ENCODE results near the gene CALHM4.
"Not testable (repeated sequence)": the region's sequence is repeated elsewhere in the genome, so short reads cannot be mapped to it uniquely, and the experiment has no call there.

The CALHM4 gene

DNA sequence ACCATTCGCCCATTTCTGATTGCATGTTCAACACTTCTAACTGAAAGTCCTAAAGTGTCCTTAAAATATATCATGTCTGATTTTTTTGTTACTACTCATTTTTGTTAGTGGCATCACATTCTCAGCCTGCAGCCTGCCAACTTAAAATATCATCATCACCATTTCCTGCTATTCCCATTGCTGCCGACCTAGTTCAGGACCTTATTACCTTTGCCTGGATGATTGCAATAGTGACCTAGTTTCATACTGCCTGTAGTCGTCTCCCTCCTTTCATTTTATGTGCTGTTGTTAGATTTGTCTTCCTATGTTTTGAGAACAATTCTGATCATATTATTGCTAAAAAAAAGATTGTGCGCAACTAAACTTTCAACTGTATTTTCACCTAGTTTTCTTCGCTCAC, 23.9 kb downstream of the CALHM4 start:
- DNase-seq (ENCODE audit: low read depth, low spot score) = no peak

GRCh38 chr6:116578335-116578734, 24.8 kb downstream of the CALHM4 start:
- DNase-seq (ENCODE audit: low read depth, low spot score) = no peak

- no peak for DNase-seq (ENCODE audit: low read depth, low spot score)
Measured at GRCh38 chr6:116579143-116579542, 25.6 kb downstream of the CALHM4 start.

GRCh38 chr6:116580198-116580597, 26.6 kb downstream of the CALHM4 start:
- peak; percentile 68 for DNase-seq (ENCODE audit: low read depth, low spot score)

DNA sequence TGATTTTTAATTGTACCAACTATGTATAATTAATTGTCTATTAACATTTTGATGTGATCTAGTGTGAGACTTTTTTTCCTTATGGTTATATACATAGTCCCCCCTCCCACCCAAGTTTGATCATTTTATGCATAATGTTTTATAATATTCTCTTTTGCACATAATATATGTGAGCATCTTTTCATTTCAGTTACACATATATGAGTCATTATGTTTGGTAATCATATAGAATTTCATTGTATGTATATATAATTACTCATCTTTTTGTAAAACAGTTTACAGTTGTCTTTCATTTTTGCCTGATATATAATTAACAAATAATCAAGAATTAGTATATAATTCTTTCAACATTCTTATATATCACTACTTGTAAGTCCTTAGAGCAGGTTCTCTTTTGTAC, 32.7 kb downstream of the CALHM4 start:
- DNase-seq (ENCODE audit: low read depth, low spot score) = no peak

GRCh38 chr6:116586738-116587137, 33.2 kb downstream of the CALHM4 start:
- DNase-seq (ENCODE audit: low read depth, low spot score) = no peak

DNA sequence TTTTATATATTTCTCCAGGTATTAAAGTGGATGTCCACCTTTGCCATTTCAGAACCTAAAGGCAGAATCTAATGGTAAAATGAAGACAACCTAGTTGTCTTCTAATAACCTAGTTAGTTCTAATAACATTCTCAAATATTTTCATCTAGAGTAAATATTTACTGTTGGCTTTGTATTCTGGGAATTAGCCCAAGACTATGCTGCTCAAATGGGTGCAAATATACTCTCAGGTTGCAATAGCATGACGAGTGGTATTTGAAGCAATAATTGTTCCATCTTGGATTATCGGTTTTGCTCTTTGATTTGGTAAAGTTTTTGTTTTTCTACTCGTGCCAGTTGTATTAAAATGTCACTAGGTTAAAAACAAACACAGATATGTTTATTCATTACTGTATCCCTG, 41.7 kb downstream of the CALHM4 start:
- no peak for DNase-seq (ENCODE audit: low read depth, low spot score)

DNA sequence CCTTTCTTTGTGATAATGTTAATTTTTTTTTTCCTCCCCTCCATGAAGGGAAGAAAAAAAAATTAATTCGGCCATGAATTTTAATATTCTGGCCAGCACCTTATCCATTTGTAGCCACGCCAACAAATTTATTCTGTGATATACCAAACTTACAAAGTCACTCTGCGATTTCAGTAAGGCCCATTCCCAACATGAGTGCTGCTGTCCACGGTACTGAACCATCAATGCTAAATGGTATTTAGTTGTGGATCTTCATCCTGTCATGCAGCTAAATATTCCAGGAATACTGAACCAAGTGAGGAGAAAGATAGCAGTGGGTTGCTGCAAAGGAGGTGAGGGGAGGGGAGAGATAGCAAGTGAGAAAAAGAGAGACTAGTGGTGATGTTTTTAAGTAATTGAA, 43.3 kb downstream of the CALHM4 start:
- DNase-seq (ENCODE audit: low read depth, low spot score) = peak; percentile 51

- DNase-seq (ENCODE audit: low read depth, low spot score) = not testable (repeated sequence)
Measured at GRCh38 chr6:116603916-116604315, 50.4 kb downstream of the CALHM4 start.

DNA sequence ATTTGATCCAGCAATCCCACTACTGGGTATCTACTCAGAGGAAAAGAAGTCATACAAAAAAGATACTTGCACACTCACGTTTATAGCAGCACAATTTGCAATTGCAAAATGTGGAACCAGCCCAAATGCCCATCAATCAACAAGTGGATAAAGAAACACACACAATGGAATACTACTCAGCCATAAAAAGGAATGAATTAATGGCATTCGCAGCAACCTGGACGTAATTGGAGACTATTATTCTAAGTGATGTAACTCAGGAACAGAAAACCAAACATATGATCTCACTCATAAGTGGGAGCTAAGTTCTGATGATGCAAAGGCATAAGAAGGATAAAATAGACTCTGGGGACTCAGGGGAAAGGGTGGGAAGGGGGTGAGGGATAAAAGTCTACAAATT, 51.3 kb downstream of the CALHM4 start:
- DNase-seq (ENCODE audit: low read depth, low spot score) = not testable (repeated sequence)

- no peak for DNase-seq (ENCODE audit: low read depth, low spot score)
Measured at GRCh38 chr6:116605935-116606334, 52.4 kb downstream of the CALHM4 start.
